ENCODE data around the gene MED13L. TPM values are rescaled to one million over a fixed set of nuclear protein-coding genes. Genes with fewer than 3 reads are reported as not detected.

Gene MED13L
- total and polyA plus RNA-seq, 2 of the 4 experiments (the other 2 are of a cell fraction): 17.9 to 49.1 TPM

GRCh38 chr12:116077431-116077830 lies 200.1 kb downstream of the MED13L start:
- H4K8ac ChIP-seq (ENCODE audit: low read depth in 2 of 2, low read length in 2 of 2): no peak overlapping the region
- H2AFZ ChIP-seq (replicated peaks; ENCODE audit: low read length, poor library complexity): no peak overlapping the region
- no peaks in the 10 kb centered on the region for H3K27me3 ChIP-seq (ENCODE audit: control insufficient read depth, insufficient read depth, low read length)
- H3K79me1 ChIP-seq (ENCODE audit: low read depth in 1 of 2, low read length in 2 of 2): peaks cover 29 to 61% of the 10 kb centered on the region in 2 experiments; a peak in 3 of 4 replicates
- no peak overlapping the region for H3K23ac ChIP-seq (ENCODE audit: low read depth, low read length)
- no peak overlapping the region for H2AK5ac ChIP-seq (ENCODE audit: low read depth, low read length)
- intact Hi-C loops (cut with micrococcal nuclease): no loop called here
- H4K91ac ChIP-seq (ENCODE audit: insufficient read depth, low read depth, low read length): no peak overlapping the region
- no peak overlapping the region for H2BK15ac ChIP-seq (ENCODE audit: low read depth, low read length)
- DNase-seq: no peak
- H3K56ac ChIP-seq (ENCODE audit: extremely low read depth, insufficient read depth, low read length): no peak overlapping the region
- H4K5ac ChIP-seq (ENCODE audit: low read depth, low read length): no peak overlapping the region
- H2BK120ac ChIP-seq (ENCODE audit: low read depth, low read length): no peak overlapping the region
- H3K9ac ChIP-seq (ENCODE audit: low read depth, low read length): no peak overlapping the region
- no peak overlapping the region for H3K4me2 ChIP-seq (ENCODE audit: low read depth, low read length)
- H3K9me3 ChIP-seq (ENCODE audit: control insufficient read depth, insufficient read depth, low read length): no peaks in the 10 kb centered on the region
- no peak overlapping the region for H2AK9ac ChIP-seq (replicated peaks; ENCODE audit: low read depth, low read length, poor library complexity)
- H3K4me1 ChIP-seq (ENCODE audit: control insufficient read depth, insufficient read depth, low read length): 0 out of 2 replicates have a peak, but pooled peaks cover 1% of the 10 kb centered on the region
- no peaks in the 10 kb centered on the region for H3K36me3 ChIP-seq (ENCODE audit: control insufficient read depth, insufficient read depth, low read length)
- no peak overlapping the region for H3K18ac ChIP-seq (ENCODE audit: low read depth, low read length)
- no peak overlapping the region for H2BK20ac ChIP-seq (ENCODE audit: low read depth, low read length)
- ChIA-PET POLR2A (ENCODE audit: unreplicated experiment) (no interaction called here), CTCF (no interaction called here)
- no peak overlapping the region for H3K14ac ChIP-seq (replicated peaks; ENCODE audit: low read depth, low read length)
- peaks cover 5% of the 10 kb centered on the region; the same call in 1 of the 2 replicates for H4K20me1 ChIP-seq (ENCODE audit: insufficient read depth, low read length)
- in situ Hi-C loops (cut with MboI; ENCODE audit: low sequenced_read_pairs): no loop called here
- H3K9me1 ChIP-seq (ENCODE audit: insufficient read depth, low read length): peaks cover 3% of the 10 kb centered on the region; the same call in 1 of the 2 replicates
- no peak for TF ChIP-seq MAZ (IDR thresholded peaks at IDR 0.05; ENCODE audit: borderline replicate concordance, low read depth, low read length)
- TF ChIP-seq NFE2L2 (IDR thresholded peaks at IDR 0.05; ENCODE audit: low read depth, low read length): no peak
- TF ChIP-seq RFX5 (IDR thresholded peaks at IDR 0.05; ENCODE audit: low read depth, low read length): no peak
- TF ChIP-seq FOS (IDR thresholded peaks at IDR 0.05; ENCODE audit: low read depth, low read length): no peak
- no peak for TF ChIP-seq RCOR1 (IDR thresholded peaks at IDR 0.05; ENCODE audit: insufficient replicate concordance, low read length)
- no peak for TF ChIP-seq ELK1 (IDR thresholded peaks at IDR 0.05; ENCODE audit: borderline replicate concordance, low read depth, low read length)
- TF ChIP-seq CHD1 (IDR thresholded peaks at IDR 0.05; ENCODE audit: low read depth, low read length): no peak
- no peak for TF ChIP-seq CTCF (conservative IDR thresholded peaks at IDR 0.05; ENCODE audit: low read depth, low read length)
- no peak for TF ChIP-seq CEBPB (IDR thresholded peaks at IDR 0.05; ENCODE audit: low read depth, low read length)
- no peak for TF ChIP-seq SMC3 (IDR thresholded peaks at IDR 0.05; ENCODE audit: low read depth, low read length)
- TF ChIP-seq POLR2A (IDR thresholded peaks at IDR 0.05; ENCODE audit: low read depth, low read length): no peak
- no peak for TF ChIP-seq USF2 (IDR thresholded peaks at IDR 0.05; ENCODE audit: low read depth, low read length)
- no peak for TF ChIP-seq RAD21 (IDR thresholded peaks at IDR 0.05; ENCODE audit: low read length)
- TF ChIP-seq MAFK (IDR thresholded peaks at IDR 0.05; ENCODE audit: low read depth, low read length): no peak
- TF ChIP-seq BHLHE40 (IDR thresholded peaks at IDR 0.05; ENCODE audit: low read depth, low read length): no peak
- no peak for TF ChIP-seq MXI1 (IDR thresholded peaks at IDR 0.05; ENCODE audit: borderline replicate concordance, low read depth, low read length)
- H2BK5ac ChIP-seq (ENCODE audit: low read depth, low read length, poor library complexity, severe bottlenecking): no peak overlapping the region
- no peak overlapping the region for H3K4me3 ChIP-seq (ENCODE audit: insufficient read depth, low read depth, low read length)
- BruUV-seq (replicated peaks): no TSS peak
- H3K4ac ChIP-seq (ENCODE audit: low read depth, low read length): no peak overlapping the region
- H3K27ac ChIP-seq (ENCODE audit: insufficient read depth, low read length): no peak overlapping the region
- no peak for ATAC-seq (ENCODE audit: low read depth)
- dilution Hi-C loops (cut with HindIII; ENCODE audit: low sequenced_read_pairs, unreplicated experiment): no loop called here
